NK-92 (cell line): ENCODE measurements around the gene TMEM232.
"Not testable (repeated sequence)": the region's sequence is repeated elsewhere in the genome, so short reads cannot be mapped to it uniquely, and the experiment has no call there.

ENCODE experiments used
- DNase-seq: peaks from one replicate; lab custom pipeline; 2025; ENCODE audit not compliant: unreplicated experiment; lab: John Stamatoyannopoulos, UW

TMEM232 gene

DNA sequence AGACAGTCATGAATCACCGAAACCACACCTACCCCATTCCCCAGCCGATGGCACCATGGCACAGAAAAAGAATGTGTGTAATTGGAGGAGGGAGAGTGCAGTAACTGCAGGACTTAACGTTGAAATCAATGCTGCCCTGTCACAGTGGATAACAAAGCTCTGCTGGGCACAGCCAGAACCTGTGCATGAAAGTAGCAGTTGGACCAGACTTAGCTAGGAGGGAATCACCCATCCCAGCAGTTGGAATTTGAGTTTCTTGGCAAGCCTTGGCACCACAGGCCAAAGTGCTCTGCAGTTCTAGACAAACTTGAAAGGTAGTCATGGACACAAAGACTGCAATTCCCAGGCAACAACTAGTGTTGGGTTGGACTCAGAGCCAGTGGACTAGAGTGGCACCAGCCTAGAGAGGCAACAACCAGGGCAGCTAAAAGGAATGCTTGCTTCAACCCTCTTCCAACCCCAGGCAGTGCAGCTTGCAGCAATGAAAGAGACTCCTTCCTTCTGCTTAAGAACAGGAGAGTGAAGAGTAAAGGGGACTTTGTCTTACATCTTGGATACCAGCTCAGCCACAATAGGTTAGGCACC, 19.1 kb downstream of the TMEM232 start:
- no peak for DNase-seq

DNA sequence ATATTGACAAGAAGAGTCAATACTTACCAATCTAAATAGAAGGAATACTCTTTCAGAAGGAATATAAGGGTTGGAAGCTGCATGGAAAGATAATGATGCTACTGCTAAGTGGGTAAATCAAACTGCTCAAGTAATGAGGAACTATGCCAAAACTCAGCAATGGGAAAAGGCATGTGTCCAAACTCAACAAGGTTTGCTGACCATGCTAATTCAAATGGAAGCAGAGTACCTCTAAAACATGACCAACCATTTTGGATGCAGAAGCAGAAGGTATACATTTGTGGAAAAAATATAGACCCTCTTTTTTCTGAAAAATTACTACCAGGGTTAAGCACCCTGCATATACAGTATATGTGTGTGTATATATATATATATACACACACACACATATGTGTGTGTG, 21.1 kb downstream of the TMEM232 start:
- no peak for DNase-seq

DNA sequence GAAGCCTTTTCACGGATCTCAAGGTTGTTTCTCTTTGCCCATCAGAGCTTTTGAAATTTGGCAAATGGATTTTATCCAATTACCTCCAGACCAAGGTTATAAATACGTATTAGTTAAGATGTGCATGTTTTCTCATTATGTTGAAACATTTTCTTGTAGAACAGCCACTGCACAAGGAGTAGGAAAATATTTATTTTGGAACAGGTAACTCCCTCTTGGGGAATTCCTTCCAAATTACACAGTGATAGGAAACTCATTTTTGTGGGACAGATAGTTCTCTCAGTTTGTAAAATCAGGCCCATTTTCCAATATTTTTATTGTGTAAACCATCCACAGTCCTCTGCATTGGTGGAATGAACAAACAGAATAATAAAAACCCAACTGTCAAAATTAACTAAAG, 23.0 kb downstream of the TMEM232 start:
- no peak for DNase-seq

DNA sequence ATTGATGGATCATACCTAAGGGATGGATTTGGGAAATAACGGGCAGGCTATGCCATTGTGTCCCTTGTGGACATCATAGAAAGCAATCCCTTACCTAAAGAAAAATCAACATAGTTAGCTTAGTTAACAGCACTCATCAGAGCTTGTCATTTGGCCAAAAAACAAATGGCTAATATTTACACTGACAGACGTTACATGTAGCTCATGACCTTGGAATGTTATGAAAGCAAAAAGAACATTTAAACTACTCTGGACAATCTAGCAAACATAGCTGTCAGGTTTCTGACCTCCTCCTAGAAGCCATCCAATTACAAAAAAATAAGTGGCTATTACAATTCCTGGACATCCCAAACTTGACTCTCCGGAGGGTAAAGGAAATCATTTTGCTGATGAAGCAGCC, 23.8 kb downstream of the TMEM232 start:
- DNase-seq: no peak

DNA sequence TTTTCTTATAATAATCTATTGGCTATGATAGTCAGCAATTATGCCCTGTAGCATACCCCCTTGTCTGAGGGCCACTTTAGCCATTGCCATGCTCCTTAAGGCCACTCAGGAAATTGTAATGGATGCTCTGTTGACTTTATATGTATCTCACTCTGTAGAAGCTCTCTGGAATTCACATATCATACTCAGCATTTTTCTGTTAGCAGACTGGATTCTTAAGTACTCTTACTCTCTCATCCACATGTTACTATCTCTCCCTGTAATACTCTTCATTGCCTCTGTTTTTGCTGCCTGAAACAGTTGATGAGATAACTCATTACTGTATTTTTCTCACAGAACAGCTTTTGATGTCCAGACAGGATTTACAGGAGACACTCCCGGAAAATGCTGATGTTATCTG, 24.2 kb downstream of the TMEM232 start:
- no peak for DNase-seq

DNA sequence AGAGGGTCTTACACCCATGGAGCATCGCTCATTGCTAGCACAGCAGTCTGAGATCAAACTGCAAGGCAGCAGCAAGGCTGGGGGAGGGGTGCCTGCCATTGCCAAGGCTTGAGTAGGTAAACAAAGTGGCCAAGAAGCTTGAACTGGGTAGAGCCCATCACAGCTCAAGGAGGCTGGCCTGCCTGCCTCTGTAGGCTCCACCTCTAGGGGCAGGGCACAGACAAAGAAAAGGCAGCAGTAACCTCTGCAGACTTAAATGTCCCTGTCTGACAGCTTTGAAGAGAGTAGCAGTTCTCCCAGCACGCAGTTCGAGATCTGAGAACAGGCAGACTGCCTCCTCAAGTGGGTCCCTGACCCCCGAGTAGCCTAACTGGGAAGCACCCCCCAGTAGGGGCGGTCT, 33.8 kb downstream of the TMEM232 start:
- DNase-seq: not testable (repeated sequence)

DNA sequence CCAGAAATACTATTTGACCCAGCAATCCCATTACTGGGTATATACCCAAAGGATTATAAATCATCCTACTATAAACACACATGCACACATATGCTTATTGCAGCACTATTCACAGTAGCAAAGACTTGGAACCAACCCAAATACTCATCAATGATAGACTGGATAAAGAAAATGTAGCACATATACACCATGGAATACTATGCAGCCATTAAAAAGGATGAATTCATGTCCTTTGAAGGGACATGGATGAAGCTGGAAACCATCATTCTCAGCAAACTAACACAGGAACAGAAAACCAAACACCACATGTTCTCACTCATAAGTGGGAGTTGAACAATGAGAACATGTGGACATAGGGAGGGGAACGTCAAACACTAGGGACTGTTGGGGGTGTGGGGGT, 35.9 kb downstream of the TMEM232 start:
- DNase-seq: not testable (repeated sequence)

DNA sequence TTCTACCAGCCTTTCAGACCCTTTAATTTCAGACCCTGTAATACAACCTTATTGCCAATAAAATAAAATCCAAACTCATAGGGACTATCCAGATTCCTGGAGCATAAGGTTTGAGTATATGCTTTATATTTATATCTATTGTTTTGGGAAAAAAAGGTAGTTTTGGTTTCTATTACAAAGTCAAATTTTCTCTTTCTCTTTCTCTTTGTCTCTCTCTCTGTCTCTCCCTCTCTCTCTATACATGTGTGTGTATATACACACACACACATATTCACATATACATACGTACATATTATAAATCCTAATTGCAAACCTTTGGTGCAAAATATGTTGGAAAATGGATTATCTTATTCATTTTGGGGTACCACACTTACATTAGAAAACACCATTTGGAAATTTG, 39.0 kb downstream of the TMEM232 start:
- no peak for DNase-seq

DNA sequence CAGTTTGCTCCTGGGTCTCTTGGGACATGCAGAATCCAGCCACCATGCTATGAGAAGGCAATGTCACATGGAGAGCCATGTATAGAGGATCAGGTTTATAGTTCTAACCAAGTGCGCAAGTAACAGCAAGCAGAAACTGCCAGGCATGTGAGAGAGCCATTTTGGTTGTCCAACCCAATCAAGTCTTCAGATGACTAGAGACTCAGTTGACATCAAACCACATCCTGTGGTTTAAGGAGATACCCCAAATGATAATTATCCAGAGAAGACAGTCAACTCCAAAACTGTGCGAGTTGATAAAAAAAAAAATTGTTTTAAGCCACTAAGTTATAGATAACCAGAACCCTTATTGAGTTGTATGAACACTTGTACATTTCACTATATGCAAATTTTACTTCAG, 40.2 kb downstream of the TMEM232 start:
- DNase-seq: no peak

DNA sequence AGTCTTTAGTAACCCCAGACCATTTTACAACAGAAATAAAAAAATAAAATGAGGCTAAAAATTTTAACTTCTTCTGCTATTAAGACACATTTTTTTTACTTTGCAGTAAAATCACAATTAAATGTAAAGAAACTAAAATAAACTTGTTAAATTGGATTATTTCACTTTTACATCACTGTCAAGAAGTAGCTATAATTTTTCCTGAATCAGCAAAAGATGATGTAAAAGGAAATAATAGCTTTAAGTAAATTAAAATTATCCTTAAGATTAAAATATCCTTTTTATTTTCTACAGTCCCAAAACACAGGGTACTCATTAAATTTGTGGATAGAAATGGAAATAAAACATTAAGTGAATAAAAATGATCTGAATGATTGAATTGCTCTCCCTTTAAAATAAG, 44.5 kb downstream of the TMEM232 start:
- no peak for DNase-seq

DNA sequence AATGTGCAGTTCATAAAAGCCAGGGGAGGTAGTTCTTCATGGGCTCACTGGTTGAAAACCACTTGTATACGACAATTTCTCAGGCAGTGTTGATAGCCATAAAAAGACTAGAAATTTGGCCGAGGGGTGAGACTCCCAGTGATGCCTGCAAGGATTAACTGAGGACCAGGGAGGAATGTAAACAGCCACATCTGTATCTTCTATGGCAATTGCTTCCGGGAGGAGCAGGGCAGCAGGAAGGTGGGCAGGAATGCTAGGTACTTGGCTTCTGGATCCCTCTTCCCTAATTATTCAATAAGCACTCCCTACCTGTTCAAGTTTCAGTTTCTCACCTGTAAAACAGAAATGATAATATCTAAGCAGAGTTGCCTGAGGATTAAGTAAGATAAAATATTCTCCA, 45.4 kb downstream of the TMEM232 start:
- DNase-seq: no peak

DNA sequence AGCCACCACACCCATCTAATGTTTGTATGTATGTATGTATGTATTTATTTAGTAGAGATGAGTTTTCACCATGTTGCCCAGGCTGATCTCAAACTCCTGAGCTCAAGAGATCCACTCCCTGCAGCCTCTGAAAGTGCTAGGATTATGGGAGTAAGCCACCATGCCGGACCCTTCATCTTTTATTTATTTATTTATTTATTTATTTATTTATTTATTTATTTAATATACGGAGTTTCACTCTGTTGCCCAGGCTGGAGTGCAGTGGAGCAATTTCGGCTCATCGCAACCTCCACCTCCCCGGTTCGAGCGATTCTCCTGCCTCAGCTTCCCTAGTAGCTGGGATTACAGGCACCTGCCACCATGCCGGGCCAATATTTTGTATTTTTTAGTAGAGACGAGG, 49.9 kb downstream of the TMEM232 start:
- DNase-seq: not testable (repeated sequence)

DNA sequence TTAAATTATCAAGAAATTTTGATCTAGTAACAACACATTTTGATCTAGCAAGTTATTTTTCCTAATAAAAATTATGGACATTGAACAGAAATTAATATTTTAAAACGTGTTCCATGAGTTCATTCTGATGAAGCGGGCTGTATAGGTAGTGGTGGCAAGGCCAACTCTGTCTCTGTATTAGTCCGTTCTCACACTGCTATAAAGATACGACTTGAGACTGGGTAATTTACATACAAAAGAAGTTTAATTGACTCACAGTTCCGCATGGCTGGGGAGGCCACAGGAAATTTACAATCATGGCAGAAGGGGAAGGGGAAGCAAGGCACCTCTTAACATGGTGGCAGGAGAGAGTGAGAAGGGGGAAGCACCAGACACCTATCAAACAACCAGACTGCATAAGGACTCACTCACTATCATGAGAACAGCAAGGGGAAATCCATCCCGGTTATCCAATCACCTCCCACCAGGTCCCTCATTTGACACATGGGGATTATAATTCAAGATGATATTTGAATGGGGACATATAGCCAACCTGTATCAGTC, 61.2 kb downstream of the TMEM232 start:
- DNase-seq: no peak

DNA sequence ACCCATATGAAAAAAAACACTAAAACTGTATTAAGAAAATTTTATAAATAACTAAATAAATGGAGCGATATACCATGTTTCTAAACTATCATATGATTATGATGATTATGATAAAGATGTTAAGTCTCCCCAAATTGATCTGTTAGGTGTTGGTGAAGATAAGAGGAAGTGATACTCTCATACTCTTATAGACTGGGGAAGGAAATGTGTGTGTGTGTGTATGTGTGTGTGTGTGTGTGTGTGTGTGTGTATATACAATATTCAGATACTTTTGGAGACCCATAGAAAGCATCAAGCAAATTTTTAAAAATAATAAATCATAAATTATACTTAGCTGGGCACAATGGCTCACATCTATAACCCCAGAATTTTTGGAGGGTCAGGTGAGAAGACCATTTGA, 62.9 kb downstream of the TMEM232 start:
- no peak for DNase-seq

DNA sequence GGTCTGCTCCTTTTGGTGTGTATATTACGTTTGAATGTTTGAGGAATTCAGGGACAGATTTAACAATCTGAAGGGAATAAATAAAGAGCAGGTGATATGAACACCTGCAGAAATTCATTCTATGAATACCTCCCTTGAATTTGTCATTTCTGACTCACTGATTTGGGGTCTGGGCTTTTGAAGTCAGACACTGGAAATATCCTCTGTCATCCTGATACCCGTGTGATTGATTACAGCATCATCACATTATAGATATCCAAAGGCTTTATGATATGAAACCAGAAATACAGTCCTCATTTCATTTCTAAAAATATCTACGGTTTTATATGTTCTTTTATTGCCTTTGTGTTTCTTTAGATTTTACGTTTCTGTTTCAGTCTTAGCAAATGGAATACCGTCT, 68.5 kb downstream of the TMEM232 start:
- no peak for DNase-seq

DNA sequence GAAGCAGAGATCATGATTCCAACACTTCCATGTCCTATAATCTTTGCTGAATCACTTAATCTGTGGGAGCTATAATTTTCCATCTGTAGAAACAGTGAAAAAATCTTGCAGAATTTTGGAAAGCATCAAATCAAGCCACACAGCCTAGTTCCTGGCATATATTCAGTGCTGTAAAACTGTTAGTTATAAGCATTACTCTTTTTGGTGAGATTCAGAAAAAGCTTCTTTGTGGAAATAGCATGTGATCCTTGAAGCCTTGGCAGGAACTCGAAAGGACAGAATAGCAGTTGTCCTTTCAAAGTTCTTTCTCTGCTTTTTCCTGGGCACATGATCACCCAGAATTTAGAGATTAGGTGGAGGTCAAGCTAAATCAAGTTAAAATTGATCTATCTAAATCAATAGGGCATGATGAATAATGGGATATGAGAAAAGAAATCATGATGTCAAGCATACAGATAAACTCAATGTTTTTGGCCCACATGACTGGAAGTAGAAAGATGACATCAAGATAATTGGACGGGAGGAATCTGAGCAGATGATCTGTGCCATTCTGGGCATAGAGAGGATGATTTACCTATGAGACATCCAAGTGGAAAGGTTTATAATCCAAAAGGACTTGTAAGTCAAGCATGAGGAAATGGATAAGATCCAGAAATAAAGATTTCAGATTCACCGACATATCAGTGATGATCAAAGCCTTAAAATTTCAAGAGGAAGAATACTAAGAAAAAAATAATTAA, 73.1 kb downstream of the TMEM232 start:
- DNase-seq: no peak

DNA sequence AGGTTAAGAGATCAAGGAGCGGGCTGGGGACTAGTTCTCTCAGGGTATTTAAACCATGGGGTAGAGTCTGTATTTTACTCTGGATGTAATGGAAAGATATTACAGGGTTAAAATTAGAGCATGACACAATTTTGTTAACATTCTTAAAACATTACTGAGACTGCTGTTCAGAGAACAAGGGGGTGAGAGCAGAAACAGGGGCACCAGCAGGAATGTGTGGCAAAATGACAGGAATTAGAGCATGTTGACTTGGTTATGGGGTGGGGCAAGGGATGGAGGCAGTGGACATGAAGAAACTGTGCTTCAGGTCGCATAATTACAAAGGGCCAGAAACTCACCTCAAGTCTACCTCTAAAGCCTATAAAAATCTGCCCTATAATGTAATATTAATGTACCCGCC, 75.0 kb downstream of the TMEM232 start:
- DNase-seq: no peak

DNA sequence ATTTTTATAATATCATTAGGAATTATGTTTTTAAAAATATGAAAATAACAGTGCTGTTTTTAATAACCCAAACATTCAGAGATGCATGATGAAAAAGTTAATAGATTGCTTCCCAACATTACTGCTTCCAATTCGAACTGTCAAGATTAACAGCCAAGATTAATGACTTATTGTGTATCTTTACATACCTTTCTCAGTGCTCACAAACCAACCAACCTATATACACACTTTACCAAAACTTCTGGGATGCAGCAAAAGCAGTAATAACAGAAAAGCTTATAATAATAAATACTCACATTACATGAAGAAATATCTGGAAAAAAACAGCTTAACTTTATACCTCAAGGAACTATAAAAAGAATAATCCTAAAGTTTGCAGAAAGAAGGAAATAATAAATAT, 82.1 kb downstream of the TMEM232 start:
- DNase-seq: no peak

DNA sequence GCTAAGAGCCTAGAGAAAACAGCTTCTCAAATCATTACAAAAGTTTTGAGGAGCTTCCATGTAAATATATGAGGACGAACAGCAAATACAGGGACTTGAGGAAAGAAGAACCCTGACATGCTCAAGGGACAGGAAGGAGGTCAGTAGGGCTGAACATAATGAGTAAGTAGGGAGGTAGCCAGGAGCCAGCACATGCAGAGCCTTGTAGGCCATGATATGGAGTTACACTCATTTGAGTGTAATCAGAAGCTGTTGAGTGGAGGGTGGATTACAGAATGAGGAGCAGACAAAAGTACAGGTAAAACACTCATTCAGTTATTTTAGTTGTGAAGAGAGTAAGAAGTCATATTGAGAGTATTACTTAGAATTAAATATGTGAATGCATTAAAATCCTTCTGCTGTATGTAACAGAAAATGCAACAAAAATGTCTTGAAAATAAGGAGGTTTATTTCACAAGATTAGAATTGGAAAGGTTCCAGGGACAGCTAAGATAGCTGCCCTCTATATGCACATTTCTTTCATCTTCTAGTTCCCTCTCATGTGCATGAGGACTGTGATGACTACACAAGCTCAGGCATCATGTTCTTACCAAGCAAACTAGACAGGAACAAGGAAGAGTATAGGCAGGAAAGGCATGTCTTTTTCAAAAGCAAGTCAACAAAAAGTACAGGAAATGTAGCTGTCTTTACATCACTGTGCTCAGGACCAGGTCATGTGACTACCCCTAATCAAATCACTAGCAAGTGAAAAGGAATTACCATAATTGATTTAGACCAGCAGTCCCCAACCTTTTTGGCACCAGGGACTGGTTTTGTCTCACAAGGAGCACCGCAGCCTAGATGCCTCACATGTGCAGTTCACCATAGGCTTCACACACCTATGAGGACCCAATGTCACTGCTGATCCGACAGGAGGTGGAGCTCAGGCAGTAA, 87.2 kb downstream of the TMEM232 start:
- no peak for DNase-seq

DNA sequence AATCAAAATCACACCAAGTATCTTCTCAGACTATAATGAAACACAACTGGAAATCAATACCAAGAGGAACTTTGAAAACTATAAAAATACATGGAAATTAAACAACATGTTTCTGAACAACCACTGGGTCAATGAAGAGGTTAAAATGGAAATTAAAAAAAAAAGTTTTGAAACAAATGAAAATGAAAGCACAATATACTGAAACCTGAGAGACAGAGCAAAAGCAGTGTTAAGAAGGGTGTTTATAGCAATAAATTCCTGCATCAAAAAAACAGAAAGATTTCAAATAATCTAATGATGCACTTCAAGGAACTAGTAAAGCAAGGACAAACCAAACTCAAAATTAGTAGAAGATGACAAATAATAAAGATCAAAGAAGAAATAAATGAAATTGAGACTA, 92.0 kb downstream of the TMEM232 start:
- no peak for DNase-seq

DNA sequence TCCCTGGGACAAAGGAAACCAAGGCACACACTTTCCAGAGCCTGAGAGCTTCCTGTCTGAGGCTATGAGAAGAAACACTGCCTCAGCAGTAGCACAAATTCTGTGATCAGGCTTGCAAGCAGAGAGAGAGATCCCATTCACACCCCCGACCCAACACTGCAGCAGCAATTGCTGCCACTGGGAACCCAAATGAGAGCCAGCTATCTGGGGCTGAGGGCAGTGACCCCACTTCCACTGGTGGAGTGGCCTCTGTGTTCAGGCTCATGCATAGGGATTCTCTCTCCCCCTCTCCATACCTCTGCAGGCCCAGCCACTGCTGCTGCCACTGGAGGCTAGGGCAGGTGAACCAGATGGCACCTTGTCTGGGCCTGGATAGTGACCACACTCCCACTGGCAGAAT, 95.2 kb downstream of the TMEM232 start:
- no peak for DNase-seq

DNA sequence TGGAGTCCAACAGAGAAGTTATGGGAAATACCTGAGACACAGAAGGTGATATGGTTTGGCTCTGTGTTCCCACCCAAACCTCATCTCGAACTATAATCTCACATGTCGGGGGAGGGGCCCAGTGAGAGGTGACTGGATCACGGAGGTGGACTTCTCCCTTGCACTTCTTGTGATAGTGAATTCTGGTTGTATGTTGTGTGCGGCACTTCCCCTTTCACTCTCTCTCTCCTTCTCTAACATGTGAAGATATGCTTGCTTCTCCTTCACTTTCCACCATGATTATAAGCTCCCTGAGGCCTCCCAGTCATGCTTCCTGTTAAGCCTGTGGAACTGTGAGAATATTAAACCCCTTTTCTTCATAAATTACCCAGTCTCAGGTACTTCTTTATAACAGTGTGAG, 96.1 kb downstream of the TMEM232 start:
- DNase-seq: no peak
